Jurkat, Clone E6-1 (cell line): ENCODE measurements around the gene VIP.

Experiments
- DNase-seq: peaks from one replicate; pipeline ENCODE4 v3.0.0-alpha.2; 2011; ENCODE audit warnings: low read depth, low spot score
- H3K4me3 ChIP-seq: 2 replicates; pipeline ENCODE4 v1.5.1; 2011; ENCODE audit warnings: mild to moderate bottlenecking, low read length, control low read depth, moderate library complexity

The VIP gene

DNA sequence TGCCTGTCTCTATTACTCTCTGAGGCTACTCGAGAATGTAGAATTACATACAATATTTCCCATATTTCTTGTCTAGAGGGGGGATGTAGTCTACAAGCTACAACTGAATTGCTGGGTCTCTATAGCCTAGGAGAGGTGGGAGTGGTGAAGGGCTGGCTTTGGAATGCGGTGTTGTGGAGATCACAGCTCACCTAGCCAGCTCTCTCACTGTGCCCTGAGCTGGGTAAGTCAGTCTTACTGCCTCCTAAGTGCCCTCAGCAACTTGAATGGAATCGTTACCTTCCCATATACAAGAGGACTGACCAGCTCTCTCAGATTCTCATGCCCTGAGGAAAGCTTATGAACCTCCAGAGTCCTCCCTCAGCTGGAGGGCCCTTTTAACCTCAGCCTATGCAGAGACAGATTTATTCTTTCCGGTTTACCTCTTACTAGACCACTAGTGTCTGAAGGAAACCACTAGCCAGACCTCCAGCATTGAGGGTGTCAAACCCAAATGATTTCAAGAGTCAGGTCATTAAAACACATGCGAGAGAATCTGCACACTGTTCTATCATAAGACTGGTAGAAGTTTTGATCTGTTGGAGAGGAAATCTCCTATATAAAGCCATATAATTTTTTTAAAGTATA lies 20.6 kb downstream of the VIP start:
- DNase-seq: no peak
- H3K4me3 ChIP-seq: no peak overlapping the region

DNA sequence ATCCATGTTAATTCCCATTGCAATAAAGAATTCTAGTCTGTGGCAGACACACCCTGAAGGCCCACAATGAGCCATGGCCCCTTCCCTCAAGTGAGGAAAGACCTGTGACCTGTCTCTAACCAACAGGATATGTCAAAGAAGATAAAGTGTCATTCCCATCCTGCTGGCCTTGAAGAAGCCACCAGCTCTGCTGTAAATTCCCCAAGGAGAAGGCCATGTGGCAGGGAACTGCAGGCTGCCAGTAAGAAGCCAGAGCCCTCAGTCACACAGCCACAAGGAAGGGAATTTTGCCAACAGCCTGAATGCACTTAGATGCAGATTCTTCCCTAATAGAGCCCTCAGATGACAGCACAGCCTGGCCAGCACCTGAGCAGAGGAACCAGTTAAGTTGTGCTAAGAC lies 24.8 kb downstream of the VIP start:
- DNase-seq: no peak
- H3K4me3 ChIP-seq: no peak overlapping the region

DNA sequence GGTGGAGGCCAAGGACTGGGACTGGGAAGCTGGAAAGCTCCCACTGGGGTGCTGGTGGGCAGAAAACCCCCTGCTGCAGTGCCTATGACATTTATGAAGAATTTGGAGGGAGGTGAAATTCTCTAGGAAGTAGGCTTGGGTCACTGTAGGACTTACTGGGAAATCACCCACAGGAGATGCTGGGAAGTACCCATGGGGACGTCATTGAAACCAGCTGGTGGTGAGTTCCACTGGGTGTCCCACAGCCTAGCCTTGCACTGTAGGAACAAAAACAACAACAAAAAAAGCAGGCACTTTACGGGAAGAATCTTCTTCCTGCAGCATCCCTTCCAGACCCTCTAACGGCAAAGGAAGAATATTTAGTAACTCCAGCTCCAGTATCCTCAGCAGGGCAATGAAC lies 26.2 kb downstream of the VIP start:
- no peak for DNase-seq
- H3K4me3 ChIP-seq: no peak overlapping the region

DNA sequence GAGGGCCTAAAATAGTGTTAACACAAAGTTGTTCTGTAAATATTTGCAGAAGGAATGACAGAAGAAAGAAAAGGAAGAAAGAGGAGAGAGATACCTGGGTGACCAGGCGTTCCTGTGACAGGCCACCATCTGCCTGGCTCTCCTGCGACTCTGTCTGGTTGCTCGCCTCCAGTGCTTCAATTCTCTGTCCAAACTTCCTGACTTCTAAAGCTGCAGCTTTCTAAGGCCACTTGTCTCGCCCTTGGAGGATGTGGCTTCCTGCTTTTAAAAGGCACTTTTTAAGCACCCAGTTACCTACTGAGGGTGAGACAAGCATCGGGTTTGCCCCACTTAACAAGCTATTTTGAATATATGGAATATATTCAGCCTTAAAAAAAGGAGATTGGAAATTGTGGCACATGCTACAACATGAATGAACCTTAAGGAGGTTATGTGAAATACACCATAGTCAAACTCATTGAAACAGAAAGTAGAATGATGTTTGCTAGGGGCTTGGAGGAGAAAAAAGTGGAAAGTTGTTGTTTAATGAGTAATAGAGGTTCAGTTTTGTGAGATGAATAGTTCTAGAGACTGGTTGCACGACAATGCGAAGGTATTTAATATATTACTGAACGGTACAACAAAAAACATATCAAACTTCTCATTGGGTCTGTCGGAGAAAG lies 32.8 kb downstream of the VIP start:
- no peak for DNase-seq

DNA sequence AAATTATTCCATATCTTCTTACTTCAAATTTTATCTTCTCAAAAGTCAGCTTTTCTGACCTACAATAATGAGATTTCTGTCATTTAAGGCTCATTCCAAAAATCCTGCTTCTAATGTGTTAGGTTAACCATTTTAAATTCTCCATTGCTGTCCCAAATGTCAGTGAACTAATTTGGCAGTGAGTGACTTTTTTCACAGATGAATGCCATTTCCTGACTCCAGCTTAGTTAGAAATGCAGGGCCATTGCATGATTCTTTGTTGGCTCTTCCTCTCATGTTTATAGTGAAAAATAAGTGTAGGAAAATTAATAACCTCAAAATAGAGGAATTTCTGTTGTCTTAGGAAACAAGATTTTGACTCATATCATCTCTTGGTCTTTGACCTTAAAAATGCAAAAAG lies 44.1 kb downstream of the VIP start:
- DNase-seq: no peak
- no peak overlapping the region for H3K4me3 ChIP-seq

More for the DNA sequence above, 32.8 kb downstream of the VIP start:
- no peak overlapping the region for H3K4me3 ChIP-seq

DNA sequence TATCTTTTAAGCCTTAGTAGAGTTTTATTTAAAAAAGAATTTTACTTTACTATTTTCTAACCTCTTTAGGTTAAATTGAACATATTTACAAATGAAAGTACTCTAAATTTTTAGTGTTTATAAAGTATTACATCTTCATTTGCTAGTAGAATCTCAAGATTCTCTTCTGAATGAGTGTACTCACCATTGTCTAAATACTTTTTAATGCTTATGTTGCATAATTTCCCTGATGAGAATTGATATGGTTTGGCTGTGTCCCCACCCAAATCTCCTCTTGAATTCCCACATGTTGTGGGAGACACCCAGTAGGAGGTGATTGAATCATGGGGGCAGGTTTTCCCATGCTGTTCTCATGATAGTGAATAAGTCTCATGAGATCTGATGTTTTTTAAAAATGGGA lies 53.6 kb downstream of the VIP start:
- H3K4me3 ChIP-seq: no peak overlapping the region
- no peak for DNase-seq
